ENCODE results near the gene MPRIP. TPM values are rescaled to one million over a fixed set of nuclear protein-coding genes. Genes with fewer than 3 reads are reported as not detected.

MPRIP gene
- polyA plus RNA-seq, 1 of the 3 experiments (the other 2 are of a cell fraction), result 64.4 TPM

- Histone ChIP-seq H3K4me3 (ENCODE audit: low read depth in 2 of 2, low read length in 1 of 2) (no peak overlapping the region), H3K27me3 (ENCODE audit: insufficient read depth) (no peaks in the 10 kb centered on the region), H4K20me1 (ENCODE audit: insufficient read depth) (peaks cover 7% of the 10 kb centered on the region; the same call in 1 of the 2 replicates), H2AFZ (ENCODE audit: low read depth) (no peak overlapping the region), H3K9me2 (no peaks in the 10 kb centered on the region), H3K27ac (ENCODE audit: low read depth in 2 of 2, low read length in 1 of 2) (no peak overlapping the region), H3K4me2 (no peak overlapping the region), H3K4me1 (ENCODE audit: control insufficient read depth in 1 of 2, insufficient read depth in 2 of 2, low read depth in 1 of 2, low read length in 1 of 2) (no peaks in the 10 kb centered on the region), H3K9me3 (no peaks in the 10 kb centered on the region), H3K9ac (no peak overlapping the region), H3K36me3 (replicated peaks in 1 of 2; ENCODE audit: control insufficient read depth in 1 of 2, insufficient read depth in 2 of 2, low read length in 1 of 2) (peaks cover 31 to 50% of the 10 kb centered on the region in 2 experiments), H3F3A (replicated peaks; ENCODE audit: insufficient read depth) (no peaks in the 10 kb centered on the region), H3K79me2 (ENCODE audit: insufficient read depth) (peaks cover 25% of the 10 kb centered on the region)
- no peak for DNase-seq
- WGBS (ENCODE audit: low lambda C conversion rate), result 88% methylated on average over 26 of the region's 26 CpGs
- ChIA-PET POLR2A (no interaction called here), CTCF (interaction anchor here (0.8 to 1.6 kb wide), 2 partner anchors 34 to 44 kb away, joined by 3 read pairs; no protein-coding TSS in a partner anchor)
- no peak for TF ChIP-seq ELF1 (IDR thresholded peaks at IDR 0.05)
- TF ChIP-seq RAD21 (IDR thresholded peaks at IDR 0.05; ENCODE audit: low read length), result no peak
- TF ChIP-seq NFIC (IDR thresholded peaks at IDR 0.05; ENCODE audit: borderline replicate concordance), result no peak
- TF ChIP-seq NRF1 (IDR thresholded peaks at IDR 0.05; ENCODE audit: low read depth, low read length), result no peak
- no peak for TF ChIP-seq TCF12 (IDR thresholded peaks at IDR 0.05)
- TF ChIP-seq, protein P1, sequence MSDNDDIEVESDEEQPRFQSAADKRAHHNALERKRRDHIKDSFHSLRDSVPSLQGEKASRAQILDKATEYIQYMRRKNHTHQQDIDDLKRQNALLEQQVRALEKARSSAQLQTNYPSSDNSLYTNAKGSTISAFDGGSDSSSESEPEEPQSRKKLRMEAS (IDR thresholded peaks at IDR 0.05; ENCODE audit: low read depth), result no peak
- TF ChIP-seq ZBTB33 (IDR thresholded peaks at IDR 0.05; ENCODE audit: borderline replicate concordance, low read depth), result no peak
- no peak for TF ChIP-seq POLR2AphosphoS5 (IDR thresholded peaks at IDR 0.05; ENCODE audit: low read depth, low read length)
- no peak for TF ChIP-seq EZH2phosphoT487 (IDR thresholded peaks at IDR 0.05; ENCODE audit: borderline replicate concordance, low read depth)
- no peak for TF ChIP-seq CHD2 (IDR thresholded peaks at IDR 0.05; ENCODE audit: low read length, partially characterized antibody)
- no peak for TF ChIP-seq FOXJ3 (CRISPR knock-in tag; IDR thresholded peaks at IDR 0.05)
- TF ChIP-seq GATA2 (CRISPR knock-in tag; IDR thresholded peaks at IDR 0.05), result no peak
- no peak for TF ChIP-seq MEF2A (IDR thresholded peaks at IDR 0.05; ENCODE audit: borderline replicate concordance, low read depth)
- no peak for TF ChIP-seq PBX3 (IDR thresholded peaks at IDR 0.05)
- no peak for TF ChIP-seq FOSL2 (IDR thresholded peaks at IDR 0.05; ENCODE audit: borderline replicate concordance, low read depth)
- no peak for TF ChIP-seq USF1 (IDR thresholded peaks at IDR 0.05; ENCODE audit: borderline replicate concordance, low read depth)
- no peak for TF ChIP-seq EP300 (IDR thresholded peaks at IDR 0.05; ENCODE audit: borderline replicate concordance in 1 of 2, low read depth in 1 of 2, low read length in 1 of 2)
These were observed 187.4 kb downstream of the MPRIP start for GRCh38 chr17:17229416-17230384.
